Measurements from ENCODE around the gene NHP2.

Gene NHP2

DNA sequence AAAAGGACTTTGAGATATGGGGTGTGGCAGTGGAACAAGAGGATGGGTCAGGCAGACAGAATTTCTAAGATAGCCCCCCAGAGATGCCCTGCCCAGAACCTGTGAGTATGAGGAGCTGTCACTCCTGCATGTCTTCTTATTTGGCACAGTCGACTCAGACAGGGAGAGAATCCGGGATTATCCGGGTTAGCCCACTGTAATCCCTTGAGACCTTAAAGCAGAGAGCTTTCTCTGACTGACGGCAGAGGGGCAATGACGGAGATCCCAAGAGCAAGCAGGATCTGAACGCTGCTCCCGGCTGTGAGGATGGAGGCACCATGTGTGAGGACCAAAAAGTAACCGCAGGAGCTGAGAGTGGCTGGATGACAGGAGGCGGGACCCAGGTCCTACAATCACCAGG lies 8.8 kb upstream of the NHP2 start:
- TF ChIP-seq, protein P1, sequence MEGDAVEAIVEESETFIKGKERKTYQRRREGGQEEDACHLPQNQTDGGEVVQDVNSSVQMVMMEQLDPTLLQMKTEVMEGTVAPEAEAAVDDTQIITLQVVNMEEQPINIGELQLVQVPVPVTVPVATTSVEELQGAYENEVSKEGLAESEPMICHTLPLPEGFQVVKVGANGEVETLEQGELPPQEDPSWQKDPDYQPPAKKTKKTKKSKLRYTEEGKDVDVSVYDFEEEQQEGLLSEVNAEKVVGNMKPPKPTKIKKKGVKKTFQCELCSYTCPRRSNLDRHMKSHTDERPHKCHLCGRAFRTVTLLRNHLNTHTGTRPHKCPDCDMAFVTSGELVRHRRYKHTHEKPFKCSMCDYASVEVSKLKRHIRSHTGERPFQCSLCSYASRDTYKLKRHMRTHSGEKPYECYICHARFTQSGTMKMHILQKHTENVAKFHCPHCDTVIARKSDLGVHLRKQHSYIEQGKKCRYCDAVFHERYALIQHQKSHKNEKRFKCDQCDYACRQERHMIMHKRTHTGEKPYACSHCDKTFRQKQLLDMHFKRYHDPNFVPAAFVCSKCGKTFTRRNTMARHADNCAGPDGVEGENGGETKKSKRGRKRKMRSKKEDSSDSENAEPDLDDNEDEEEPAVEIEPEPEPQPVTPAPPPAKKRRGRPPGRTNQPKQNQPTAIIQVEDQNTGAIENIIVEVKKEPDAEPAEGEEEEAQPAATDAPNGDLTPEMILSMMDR (IDR thresholded peaks at IDR 0.05; ENCODE audit: control insufficient read depth, insufficient read depth, low read depth, low read length, missing control alignments) = no peak
- DNase-seq (ENCODE audit: low read depth) = no peak
- H3K4me3 ChIP-seq (ENCODE audit: control insufficient read depth, low read depth, low read length) = no peak overlapping the region

DNA sequence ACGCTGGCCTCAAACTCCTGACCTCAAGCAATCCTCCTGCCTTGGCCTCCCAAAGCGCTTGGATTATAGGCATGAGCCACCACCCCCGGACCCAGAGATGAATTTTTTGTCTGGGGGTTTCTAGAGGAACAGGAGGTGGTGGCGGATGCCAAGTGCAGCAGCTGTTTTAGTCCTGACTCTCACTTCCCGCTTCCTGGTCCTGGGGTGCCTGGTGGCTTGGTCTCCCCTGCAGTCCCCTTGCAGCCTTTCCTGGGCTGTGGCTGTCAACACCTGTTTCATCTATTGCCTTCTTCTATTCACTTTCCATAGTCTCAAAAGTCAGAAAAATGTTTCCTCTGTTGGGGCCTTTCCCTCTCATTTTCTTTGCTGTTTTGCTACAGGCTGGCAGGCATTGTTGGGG lies 6.5 kb upstream of the NHP2 start:
- no peak overlapping the region for H3K4me3 ChIP-seq (ENCODE audit: control insufficient read depth, low read depth, low read length)
- TF ChIP-seq, protein P1 (IDR thresholded peaks at IDR 0.05; ENCODE audit: control insufficient read depth, insufficient read depth, low read depth, low read length, missing control alignments) = no peak
- no peak for DNase-seq (ENCODE audit: low read depth)

DNA sequence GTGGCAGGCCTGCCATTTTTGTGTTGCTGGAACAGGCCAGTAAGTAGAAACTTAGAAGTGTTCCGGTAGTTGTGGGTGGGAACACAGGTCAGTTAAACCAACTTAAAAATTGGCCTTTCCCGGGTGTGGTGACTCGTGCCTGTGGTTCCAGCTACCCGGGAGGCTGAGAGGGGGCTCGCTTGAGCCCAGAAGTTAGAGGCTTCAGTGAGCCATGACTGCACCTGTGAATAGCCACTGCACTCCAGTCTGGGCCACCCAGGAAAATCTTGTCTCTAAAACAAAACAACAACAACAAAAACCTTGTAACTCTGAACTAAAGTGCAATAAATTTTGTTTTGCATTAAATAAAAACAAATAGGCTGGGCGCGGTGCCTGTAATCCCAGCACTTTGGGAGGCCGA lies 1.4 kb upstream of the NHP2 start:
- TF ChIP-seq, protein P1 (IDR thresholded peaks at IDR 0.05; ENCODE audit: control insufficient read depth, insufficient read depth, low read depth, low read length, missing control alignments) = no peak
- H3K4me3 ChIP-seq (ENCODE audit: control insufficient read depth, low read depth, low read length) = no peak overlapping the region
- no peak for DNase-seq (ENCODE audit: low read depth)

DNA sequence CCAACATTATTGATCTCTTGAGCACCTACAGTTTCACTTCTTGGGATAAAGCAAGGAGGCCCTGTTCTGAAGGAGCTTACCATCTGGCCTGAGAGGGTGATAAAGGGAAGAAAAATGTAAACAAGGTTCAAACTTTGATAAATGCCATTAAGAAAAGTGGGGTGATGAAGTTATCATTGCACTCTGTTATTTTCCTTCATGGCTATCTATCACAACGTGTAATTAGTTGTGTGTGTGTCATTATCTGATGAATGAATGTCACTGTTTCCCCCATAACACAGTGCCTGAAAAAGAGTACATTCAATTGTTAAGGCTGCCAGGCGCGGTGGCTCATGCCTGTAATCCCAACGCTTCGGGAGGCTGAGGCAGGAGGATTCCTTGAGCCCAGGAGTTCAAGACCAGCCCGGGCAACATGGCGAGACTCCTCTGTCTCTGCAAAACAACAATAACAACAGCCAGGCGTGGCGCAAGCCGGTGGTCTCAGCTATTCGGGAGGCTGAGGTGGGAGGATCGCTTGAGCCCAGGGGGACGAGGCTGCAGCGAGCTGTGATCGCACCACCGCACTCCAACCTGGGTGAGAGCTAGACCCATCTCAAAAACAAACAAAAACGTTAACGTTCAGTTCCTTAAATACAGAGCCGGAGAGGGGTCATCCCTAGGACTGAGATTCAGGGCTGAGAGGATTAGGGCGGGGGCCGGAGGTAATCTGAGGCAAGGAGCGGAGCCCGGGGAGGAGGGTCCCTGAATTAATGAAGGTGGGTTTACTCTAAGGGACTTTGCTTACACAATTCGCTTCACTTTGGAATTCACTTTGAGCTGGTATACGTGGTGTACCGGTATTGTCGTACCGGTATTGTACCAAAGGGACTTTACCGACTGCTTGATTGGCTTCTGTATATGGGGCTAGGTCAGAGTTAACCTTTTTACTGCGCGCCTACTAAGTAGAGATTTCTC lies 917 bp downstream of the NHP2 start:
- DNase-seq (ENCODE audit: low read depth) = no peak
- peak overlapping the region; percentile 68 for H3K4me3 ChIP-seq (ENCODE audit: control insufficient read depth, low read depth, low read length)
- TF ChIP-seq, protein P1 (IDR thresholded peaks at IDR 0.05; ENCODE audit: control insufficient read depth, insufficient read depth, low read depth, low read length, missing control alignments) = no peak

DNA sequence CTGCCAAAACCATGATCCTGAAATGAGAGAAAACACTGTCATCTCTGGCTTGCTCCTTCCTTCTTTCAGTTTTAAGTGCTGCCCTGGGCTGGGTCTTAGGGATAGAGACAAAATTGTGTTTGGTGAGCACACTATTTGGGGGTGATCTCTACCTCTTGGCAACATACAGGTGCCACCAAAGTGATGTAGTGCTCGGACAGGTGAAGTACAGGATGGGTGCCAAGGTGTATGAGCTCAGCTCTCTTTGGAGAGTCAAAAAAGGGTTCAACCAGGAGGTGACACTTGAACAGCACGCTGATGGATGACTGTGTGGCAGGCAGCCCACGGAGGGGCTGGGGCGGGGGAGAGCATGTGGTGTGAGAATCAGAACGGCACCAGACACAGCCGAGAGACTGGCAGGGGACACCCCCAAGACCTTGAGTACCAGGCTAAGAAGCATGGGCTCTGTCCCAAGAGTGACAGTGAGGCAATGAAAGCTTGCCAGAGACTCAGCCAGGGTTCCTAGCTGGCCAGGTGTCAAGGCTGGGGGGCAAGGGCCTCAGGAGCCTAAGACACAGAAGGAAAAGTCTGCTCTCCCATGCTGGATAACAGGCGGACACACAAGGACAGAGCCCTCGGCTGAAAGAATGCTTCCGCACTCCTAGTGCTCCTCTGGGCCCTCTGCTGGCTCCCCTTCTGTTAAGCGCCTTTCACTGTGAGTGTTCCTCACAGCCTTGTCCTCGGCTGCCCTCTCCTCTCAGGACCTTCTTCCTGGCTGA lies 2.5 kb downstream of the NHP2 start:
- no peak for DNase-seq (ENCODE audit: low read depth)
- TF ChIP-seq, protein P1 (IDR thresholded peaks at IDR 0.05; ENCODE audit: control insufficient read depth, insufficient read depth, low read depth, low read length, missing control alignments) = no peak
- H3K4me3 ChIP-seq (ENCODE audit: control insufficient read depth, low read depth, low read length) = no peak overlapping the region

DNA sequence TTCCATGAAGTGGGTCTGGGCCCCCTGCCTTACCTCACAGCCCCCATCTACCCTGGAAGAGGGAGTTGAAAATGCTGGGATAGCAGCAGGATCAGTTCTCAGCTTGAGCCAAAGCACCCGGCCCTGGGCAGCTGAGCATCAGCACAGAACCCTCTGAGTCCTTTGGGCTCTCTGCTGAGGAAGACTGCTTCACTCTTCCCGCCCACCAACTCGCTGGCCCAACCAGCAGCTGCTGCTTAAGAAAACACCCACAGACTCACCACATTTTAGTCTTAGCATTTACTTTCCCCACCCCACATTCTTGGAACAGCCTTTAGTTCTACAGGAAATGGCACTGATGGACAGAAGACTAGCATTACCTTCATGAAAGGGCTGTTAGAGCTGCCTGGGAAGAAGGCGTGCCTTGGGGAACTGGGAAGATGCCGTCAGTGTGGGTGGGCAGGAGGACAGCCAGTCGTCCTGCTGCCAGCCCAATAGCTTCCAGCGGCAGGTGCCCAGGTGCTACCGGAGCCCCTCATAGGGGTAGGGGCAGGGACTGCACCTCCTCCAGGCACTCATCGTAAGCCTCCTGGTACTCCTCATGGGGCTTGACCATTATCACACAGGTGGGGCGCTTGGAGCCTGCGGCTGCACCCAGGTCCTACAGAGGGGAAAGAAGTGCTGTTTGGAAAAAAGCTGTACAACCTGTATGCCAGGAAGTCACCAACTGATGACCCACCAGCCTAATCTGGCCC lies 4.3 kb downstream of the NHP2 start:
- H3K4me3 ChIP-seq (ENCODE audit: control insufficient read depth, low read depth, low read length) = no peak overlapping the region
- TF ChIP-seq, protein P1 (IDR thresholded peaks at IDR 0.05; ENCODE audit: control insufficient read depth, insufficient read depth, low read depth, low read length, missing control alignments) = no peak
- no peak for DNase-seq (ENCODE audit: low read depth)
